OCI-LY1 (cell line): Measurements from ENCODE around the gene TAB2.

Experiments
- H2AFZ ChIP-seq: fragments of 200-600 bp; sonication (generic), shearing (Covaris generic); 2 replicates; pipeline ENCODE4 v1.6.0; 2014; ENCODE audit warnings: antibody characterized with exemption, mild to moderate bottlenecking, low read length
- H3F3A ChIP-seq: fragments of 200-600 bp; sonication (generic), shearing (Covaris generic); 2 replicates; pipeline ENCODE4 v1.6.0; 2014; ENCODE audit warnings: mild to moderate bottlenecking, antibody characterized with exemption, low read length, moderate library complexity; ENCODE audit not compliant: insufficient read depth
- H3K27ac ChIP-seq: fragments of 200-600 bp; sonication (generic); 2 replicates; pipeline ENCODE4 v1.5.1; 2014; ENCODE audit warnings: low read length, mixed run types, mild to moderate bottlenecking, low read depth; ENCODE audit not compliant: poor library complexity, severe bottlenecking
- H3K27me3 ChIP-seq: fragments of 200-600 bp; sonication (generic); 2 replicates; pipeline ENCODE4 v1.6.0; 2014; ENCODE audit warnings: antibody characterized with exemption, mild to moderate bottlenecking, low read length, moderate library complexity; ENCODE audit not compliant: insufficient read depth
- H3K36me3 ChIP-seq: fragments of 200-600 bp; sonication (generic); 2 replicates; pipeline ENCODE4 v1.6.1; 2014; ENCODE audit warnings: mild to moderate bottlenecking, antibody characterized with exemption, low read length, moderate library complexity, mixed read lengths; ENCODE audit not compliant: insufficient read depth
- H3K4me1 ChIP-seq: fragments of 200-600 bp; sonication (generic); 2 replicates; pipeline ENCODE4 v1.5.1; 2014; ENCODE audit warnings: mild to moderate bottlenecking, low read length, moderate library complexity; ENCODE audit not compliant: insufficient read depth, severe bottlenecking
- H3K4me2 ChIP-seq: fragments of 200-600 bp; sonication (generic), shearing (Covaris generic); 2 replicates; pipeline ENCODE4 v1.6.1; 2014; ENCODE audit warnings: low read length
- H3K4me3 ChIP-seq: fragments of 200-600 bp; sonication (generic); 2 replicates; pipeline ENCODE4 v1.5.1; 2014; ENCODE audit warnings: low read length, low read depth, mild to moderate bottlenecking, mixed read lengths; ENCODE audit not compliant: poor library complexity, severe bottlenecking
- H3K79me2 ChIP-seq: fragments of 200-600 bp; shearing (Covaris generic); 2 replicates; pipeline ENCODE4 v1.6.1; 2016; ENCODE audit warnings: mixed run types, low read length, mixed read lengths; ENCODE audit not compliant: insufficient read depth
- H3K9ac ChIP-seq: fragments of 200-600 bp; sonication (generic), shearing (Covaris generic); 2 replicates; pipeline ENCODE4 v1.6.1; 2014; ENCODE audit warnings: mild to moderate bottlenecking, low read length, mixed read lengths
- H3K9me2 ChIP-seq: fragments of 200-600 bp; sonication (generic), shearing (Covaris generic); 2 replicates; pipeline ENCODE4 v1.6.1; 2014; ENCODE audit warnings: low read depth, mild to moderate bottlenecking, low read length, mixed read lengths
- H3K9me3 ChIP-seq: fragments of 200-600 bp; shearing (Covaris generic); 2 replicates; pipeline ENCODE4 v1.6.1; 2014; ENCODE audit warnings: low read length, mixed read lengths
- H4K20me1 ChIP-seq: fragments of 200-600 bp; sonication (generic), shearing (Covaris generic); 2 replicates; pipeline ENCODE4 v1.6.0; 2016; ENCODE audit warnings: mild to moderate bottlenecking, low read length; ENCODE audit not compliant: insufficient read depth
- EZH2 ChIP-seq: fragments of 200-600 bp; sonication (generic), shearing (Covaris generic); IDR thresholded peaks from 2 replicates; pipeline ENCODE4 v1.8.0; 2017; ENCODE audit warnings: borderline replicate concordance, mixed run types, mild to moderate bottlenecking, antibody characterized with exemption, low read length, moderate library complexity, mixed read lengths
- TF ChIP-seq, protein P1 (sequence below): fragments of 200-600 bp; sonication (generic), shearing (Covaris generic); IDR thresholded peaks from 2 replicates; pipeline ENCODE4 v1.5.1; 2017; ENCODE audit warnings: mild to moderate bottlenecking, antibody characterized with exemption, low read length, moderate library complexity, mixed read lengths

TAB2 gene

DNA sequence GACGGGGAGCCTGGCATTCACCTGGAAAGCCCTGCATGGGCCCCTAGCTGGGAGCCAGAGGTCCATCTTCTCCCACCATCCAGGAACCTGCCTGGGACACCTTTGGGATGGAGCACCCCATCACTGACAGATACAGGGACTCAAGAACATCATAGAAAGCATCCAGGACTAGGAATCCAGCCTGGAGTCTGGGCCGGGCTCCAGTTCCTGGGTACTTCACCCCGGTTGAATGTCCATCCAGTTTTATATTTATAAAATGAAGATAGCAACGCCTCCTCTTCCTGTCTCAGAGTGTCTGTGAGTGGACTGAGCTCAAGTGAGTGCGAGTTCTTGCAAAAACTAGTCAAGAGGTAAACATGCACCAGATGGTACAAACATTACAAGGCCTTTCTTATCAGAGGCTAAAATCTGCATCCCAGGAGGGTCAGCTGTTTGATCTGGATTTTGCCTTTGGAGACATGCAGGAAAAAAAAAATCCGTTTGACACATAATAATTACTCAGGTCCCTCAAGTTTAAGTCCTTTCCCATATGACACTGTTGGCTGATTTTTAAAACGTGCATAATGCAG, 139.9 kb downstream of the TAB2 start:
- no peaks in the 10 kb centered on the region for H4K20me1 ChIP-seq

DNA sequence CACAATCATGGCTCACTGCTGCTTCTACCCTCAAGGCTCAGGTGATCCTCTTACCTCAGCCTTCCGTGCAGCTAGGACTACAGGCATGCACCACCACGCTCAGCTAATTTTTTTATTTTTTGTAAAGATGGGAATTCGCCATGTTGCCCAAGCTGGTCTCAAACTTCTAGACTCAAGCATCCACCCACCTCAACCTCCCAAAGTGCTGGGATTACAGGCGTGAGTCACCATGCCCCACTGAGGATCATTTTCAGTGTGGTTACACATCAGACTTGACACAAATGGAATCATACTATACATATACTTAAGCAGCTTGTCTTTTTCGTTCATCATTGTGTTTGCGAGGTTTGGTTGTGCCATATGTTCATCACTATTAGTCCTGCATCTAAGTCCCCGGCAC, 140.7 kb downstream of the TAB2 start:
- peaks cover 58% of the 10 kb centered on the region for H3K36me3 ChIP-seq
- H3K9me3 ChIP-seq = no peaks in the 10 kb centered on the region
- no peak overlapping the region for H3K4me2 ChIP-seq
- TF ChIP-seq, protein P1, sequence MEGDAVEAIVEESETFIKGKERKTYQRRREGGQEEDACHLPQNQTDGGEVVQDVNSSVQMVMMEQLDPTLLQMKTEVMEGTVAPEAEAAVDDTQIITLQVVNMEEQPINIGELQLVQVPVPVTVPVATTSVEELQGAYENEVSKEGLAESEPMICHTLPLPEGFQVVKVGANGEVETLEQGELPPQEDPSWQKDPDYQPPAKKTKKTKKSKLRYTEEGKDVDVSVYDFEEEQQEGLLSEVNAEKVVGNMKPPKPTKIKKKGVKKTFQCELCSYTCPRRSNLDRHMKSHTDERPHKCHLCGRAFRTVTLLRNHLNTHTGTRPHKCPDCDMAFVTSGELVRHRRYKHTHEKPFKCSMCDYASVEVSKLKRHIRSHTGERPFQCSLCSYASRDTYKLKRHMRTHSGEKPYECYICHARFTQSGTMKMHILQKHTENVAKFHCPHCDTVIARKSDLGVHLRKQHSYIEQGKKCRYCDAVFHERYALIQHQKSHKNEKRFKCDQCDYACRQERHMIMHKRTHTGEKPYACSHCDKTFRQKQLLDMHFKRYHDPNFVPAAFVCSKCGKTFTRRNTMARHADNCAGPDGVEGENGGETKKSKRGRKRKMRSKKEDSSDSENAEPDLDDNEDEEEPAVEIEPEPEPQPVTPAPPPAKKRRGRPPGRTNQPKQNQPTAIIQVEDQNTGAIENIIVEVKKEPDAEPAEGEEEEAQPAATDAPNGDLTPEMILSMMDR = no peak
- TF ChIP-seq EZH2 = no peak
- no peaks in the 10 kb centered on the region for H3F3A ChIP-seq
- H3K4me1 ChIP-seq = no peaks in the 10 kb centered on the region
- no peaks in the 10 kb centered on the region for H3K9me2 ChIP-seq
- no peak overlapping the region for H3K9ac ChIP-seq
- no peak overlapping the region for H3K4me3 ChIP-seq
- no peaks in the 10 kb centered on the region for H3K27me3 ChIP-seq
- H3K79me2 ChIP-seq = no peaks in the 10 kb centered on the region
- H4K20me1 ChIP-seq = no peaks in the 10 kb centered on the region
- no peak overlapping the region for H3K27ac ChIP-seq
- no peak overlapping the region for H2AFZ ChIP-seq

More for the DNA sequence above, 139.9 kb downstream of the TAB2 start:
- Histone ChIP-seq H3K36me3 (peaks cover 57% of the 10 kb centered on the region), H3K9me3 (no peaks in the 10 kb centered on the region), H3K79me2 (no peaks in the 10 kb centered on the region), H3F3A (no peaks in the 10 kb centered on the region), H3K27me3 (no peaks in the 10 kb centered on the region), H3K9ac (no peak overlapping the region), H3K4me2 (no peak overlapping the region), H3K9me2 (no peaks in the 10 kb centered on the region), H3K4me3 (no peak overlapping the region), H3K4me1 (no peaks in the 10 kb centered on the region), H2AFZ (no peak overlapping the region), H3K27ac (no peak overlapping the region)
- TF ChIP-seq, protein P1 = no peak
- TF ChIP-seq EZH2 = no peak

DNA sequence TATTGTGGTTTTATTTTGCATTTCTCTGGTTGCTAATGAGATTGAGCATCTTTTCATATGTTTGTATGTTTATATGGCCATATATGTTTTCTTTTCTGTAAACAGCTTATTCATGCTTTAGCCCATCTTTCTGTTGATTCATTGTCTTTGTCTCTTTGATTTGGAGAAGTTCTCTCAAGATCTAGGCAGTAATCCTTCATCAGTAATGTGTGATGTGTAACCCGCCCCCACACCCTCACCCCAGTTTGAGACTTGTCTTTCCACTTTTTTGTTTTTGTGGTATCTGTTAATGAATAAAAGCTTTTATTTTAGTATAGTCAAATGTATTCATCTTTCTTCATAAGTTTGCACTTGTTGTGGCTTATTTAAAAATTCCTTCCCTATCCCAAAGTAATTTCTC, 141.3 kb downstream of the TAB2 start:
- H3K36me3 ChIP-seq = peaks cover 62% of the 10 kb centered on the region
- H3F3A ChIP-seq = no peaks in the 10 kb centered on the region
- H4K20me1 ChIP-seq = no peaks in the 10 kb centered on the region
- H3K9me2 ChIP-seq = no peaks in the 10 kb centered on the region
- H3K4me3 ChIP-seq = no peak overlapping the region
- TF ChIP-seq, protein P1 = no peak
- TF ChIP-seq EZH2 = no peak
- no peak overlapping the region for H3K9ac ChIP-seq
- no peak overlapping the region for H3K27ac ChIP-seq
- H3K27me3 ChIP-seq = no peaks in the 10 kb centered on the region
- no peak overlapping the region for H2AFZ ChIP-seq
- H3K9me3 ChIP-seq = no peaks in the 10 kb centered on the region
- H3K79me2 ChIP-seq = no peaks in the 10 kb centered on the region
- no peak overlapping the region for H3K4me2 ChIP-seq
- H3K4me1 ChIP-seq = no peaks in the 10 kb centered on the region
